ENCODE data around the gene GABRG3. TPM values are rescaled to one million over a fixed set of nuclear protein-coding genes. Genes with fewer than 3 reads are reported as not detected.

GABRG3 gene
- total and polyA plus RNA-seq, 4 donors: 0.02 to 0.19 TPM; not detected in 2

GRCh38 chr15:27218426-27218825 lies 247.4 kb downstream of the GABRG3 start:
- H3K27ac ChIP-seq (ENCODE audit: low read depth in 1 of 2, low read length in 2 of 2): no peak overlapping the region
- no peaks in the 10 kb centered on the region for H3K27me3 ChIP-seq (ENCODE audit: control insufficient read depth in 4 of 4, insufficient read depth in 4 of 4, low read length in 3 of 4)
- H3K4me1 ChIP-seq (ENCODE audit: control insufficient read depth in 4 of 4, insufficient read depth in 4 of 4, low read length in 3 of 4): no peaks in the 10 kb centered on the region
- DNase-seq (ENCODE audit: low spot score): no peak
- H3K9me3 ChIP-seq (ENCODE audit: control insufficient read depth in 4 of 4, low read length in 3 of 4): no peaks in the 10 kb centered on the region
- H3K9ac ChIP-seq (ENCODE audit: low read depth in 1 of 2, low read length in 2 of 2): no peak overlapping the region
- no peaks in the 10 kb centered on the region for H3K36me3 ChIP-seq (ENCODE audit: control insufficient read depth in 4 of 4, insufficient read depth in 3 of 4, low read depth in 1 of 4, low read length in 3 of 4)
- TF ChIP-seq EGR1 (IDR thresholded peaks at IDR 0.05; ENCODE audit: low read depth in 2 of 2) (no peak), FOXA2 (IDR thresholded peaks at IDR 0.05) (no peak), ATF3 (IDR thresholded peaks at IDR 0.05) (no peak), YY1 (IDR thresholded peaks at IDR 0.05) (no peak), RAD21 (IDR thresholded peaks at IDR 0.05) (no peak), JUND (IDR thresholded peaks at IDR 0.05) (no peak), HNF4G (IDR thresholded peaks at IDR 0.05) (no peak), RXRA (IDR thresholded peaks at IDR 0.05) (no peak), HNF4A (conservative IDR thresholded peaks at IDR 0.05) (no peak), TAF1 (conservative IDR thresholded peaks at IDR 0.05) (no peak), SP1 (IDR thresholded peaks at IDR 0.05) (no peak)
- TF ChIP-seq, protein P1, sequence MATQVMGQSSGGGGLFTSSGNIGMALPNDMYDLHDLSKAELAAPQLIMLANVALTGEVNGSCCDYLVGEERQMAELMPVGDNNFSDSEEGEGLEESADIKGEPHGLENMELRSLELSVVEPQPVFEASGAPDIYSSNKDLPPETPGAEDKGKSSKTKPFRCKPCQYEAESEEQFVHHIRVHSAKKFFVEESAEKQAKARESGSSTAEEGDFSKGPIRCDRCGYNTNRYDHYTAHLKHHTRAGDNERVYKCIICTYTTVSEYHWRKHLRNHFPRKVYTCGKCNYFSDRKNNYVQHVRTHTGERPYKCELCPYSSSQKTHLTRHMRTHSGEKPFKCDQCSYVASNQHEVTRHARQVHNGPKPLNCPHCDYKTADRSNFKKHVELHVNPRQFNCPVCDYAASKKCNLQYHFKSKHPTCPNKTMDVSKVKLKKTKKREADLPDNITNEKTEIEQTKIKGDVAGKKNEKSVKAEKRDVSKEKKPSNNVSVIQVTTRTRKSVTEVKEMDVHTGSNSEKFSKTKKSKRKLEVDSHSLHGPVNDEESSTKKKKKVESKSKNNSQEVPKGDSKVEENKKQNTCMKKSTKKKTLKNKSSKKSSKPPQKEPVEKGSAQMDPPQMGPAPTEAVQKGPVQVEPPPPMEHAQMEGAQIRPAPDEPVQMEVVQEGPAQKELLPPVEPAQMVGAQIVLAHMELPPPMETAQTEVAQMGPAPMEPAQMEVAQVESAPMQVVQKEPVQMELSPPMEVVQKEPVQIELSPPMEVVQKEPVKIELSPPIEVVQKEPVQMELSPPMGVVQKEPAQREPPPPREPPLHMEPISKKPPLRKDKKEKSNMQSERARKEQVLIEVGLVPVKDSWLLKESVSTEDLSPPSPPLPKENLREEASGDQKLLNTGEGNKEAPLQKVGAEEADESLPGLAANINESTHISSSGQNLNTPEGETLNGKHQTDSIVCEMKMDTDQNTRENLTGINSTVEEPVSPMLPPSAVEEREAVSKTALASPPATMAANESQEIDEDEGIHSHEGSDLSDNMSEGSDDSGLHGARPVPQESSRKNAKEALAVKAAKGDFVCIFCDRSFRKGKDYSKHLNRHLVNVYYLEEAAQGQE (IDR thresholded peaks at IDR 0.05): no peak
- TF ChIP-seq, protein P2, sequence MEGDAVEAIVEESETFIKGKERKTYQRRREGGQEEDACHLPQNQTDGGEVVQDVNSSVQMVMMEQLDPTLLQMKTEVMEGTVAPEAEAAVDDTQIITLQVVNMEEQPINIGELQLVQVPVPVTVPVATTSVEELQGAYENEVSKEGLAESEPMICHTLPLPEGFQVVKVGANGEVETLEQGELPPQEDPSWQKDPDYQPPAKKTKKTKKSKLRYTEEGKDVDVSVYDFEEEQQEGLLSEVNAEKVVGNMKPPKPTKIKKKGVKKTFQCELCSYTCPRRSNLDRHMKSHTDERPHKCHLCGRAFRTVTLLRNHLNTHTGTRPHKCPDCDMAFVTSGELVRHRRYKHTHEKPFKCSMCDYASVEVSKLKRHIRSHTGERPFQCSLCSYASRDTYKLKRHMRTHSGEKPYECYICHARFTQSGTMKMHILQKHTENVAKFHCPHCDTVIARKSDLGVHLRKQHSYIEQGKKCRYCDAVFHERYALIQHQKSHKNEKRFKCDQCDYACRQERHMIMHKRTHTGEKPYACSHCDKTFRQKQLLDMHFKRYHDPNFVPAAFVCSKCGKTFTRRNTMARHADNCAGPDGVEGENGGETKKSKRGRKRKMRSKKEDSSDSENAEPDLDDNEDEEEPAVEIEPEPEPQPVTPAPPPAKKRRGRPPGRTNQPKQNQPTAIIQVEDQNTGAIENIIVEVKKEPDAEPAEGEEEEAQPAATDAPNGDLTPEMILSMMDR (IDR thresholded peaks at IDR 0.05; ENCODE audit: low read depth, low read length, missing input control): no peak
- TF ChIP-seq, protein P3, sequence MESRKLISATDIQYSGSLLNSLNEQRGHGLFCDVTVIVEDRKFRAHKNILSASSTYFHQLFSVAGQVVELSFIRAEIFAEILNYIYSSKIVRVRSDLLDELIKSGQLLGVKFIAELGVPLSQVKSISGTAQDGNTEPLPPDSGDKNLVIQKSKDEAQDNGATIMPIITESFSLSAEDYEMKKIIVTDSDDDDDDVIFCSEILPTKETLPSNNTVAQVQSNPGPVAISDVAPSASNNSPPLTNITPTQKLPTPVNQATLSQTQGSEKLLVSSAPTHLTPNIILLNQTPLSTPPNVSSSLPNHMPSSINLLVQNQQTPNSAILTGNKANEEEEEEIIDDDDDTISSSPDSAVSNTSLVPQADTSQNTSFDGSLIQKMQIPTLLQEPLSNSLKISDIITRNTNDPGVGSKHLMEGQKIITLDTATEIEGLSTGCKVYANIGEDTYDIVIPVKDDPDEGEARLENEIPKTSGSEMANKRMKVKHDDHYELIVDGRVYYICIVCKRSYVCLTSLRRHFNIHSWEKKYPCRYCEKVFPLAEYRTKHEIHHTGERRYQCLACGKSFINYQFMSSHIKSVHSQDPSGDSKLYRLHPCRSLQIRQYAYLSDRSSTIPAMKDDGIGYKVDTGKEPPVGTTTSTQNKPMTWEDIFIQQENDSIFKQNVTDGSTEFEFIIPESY (IDR thresholded peaks at IDR 0.05): no peak
- no peak overlapping the region for H3K4me3 ChIP-seq (ENCODE audit: low read depth in 1 of 3, low read length in 3 of 3)
- WGBS: 83% methylated on average over 8 of the region's 8 CpGs

DNA sequence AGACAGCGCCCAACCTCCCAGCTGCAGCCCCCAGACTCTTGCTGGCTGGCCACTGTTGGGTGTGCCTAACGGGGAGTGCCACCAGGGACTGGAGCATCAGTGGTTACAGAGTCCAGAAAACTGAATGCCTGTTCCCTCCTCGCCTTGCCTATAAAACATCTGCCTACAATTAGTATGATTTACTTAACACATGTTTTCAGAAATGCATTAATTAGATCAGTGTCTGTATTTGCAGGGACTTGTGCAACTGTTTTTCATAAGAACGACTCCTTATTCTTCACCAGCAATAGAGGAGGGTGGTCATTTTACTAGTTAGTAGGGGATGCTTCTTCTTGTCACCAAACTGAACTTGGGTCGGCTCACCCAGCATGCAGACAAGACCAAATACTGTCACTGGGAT lies 248.7 kb downstream of the GABRG3 start:
- TF ChIP-seq YY1 (IDR thresholded peaks at IDR 0.05) (no peak), TAF1 (conservative IDR thresholded peaks at IDR 0.05) (no peak), NR2F2 (IDR thresholded peaks at IDR 0.05) (no peak), FOXA2 (IDR thresholded peaks at IDR 0.05) (no peak), GABPA (IDR thresholded peaks at IDR 0.05 in 1 of 2, conservative IDR thresholded peaks at IDR 0.05 in 1 of 2) (no peak)
- no peaks in the 10 kb centered on the region for H3K4me1 ChIP-seq (ENCODE audit: control insufficient read depth in 4 of 4, insufficient read depth in 4 of 4, low read length in 3 of 4)
- no peak overlapping the region for H3K4me3 ChIP-seq (ENCODE audit: low read depth in 1 of 3, low read length in 3 of 3)
- 72% methylated on average over 5 of the region's 5 CpGs for WGBS
- H3K27ac ChIP-seq (ENCODE audit: low read depth in 1 of 2, low read length in 2 of 2): no peak overlapping the region
- H3K27me3 ChIP-seq (ENCODE audit: control insufficient read depth in 4 of 4, insufficient read depth in 4 of 4, low read length in 3 of 4): no peaks in the 10 kb centered on the region
- H3K36me3 ChIP-seq (ENCODE audit: control insufficient read depth in 4 of 4, insufficient read depth in 3 of 4, low read depth in 1 of 4, low read length in 3 of 4): no peaks in the 10 kb centered on the region
- no peaks in the 10 kb centered on the region for H3K9me3 ChIP-seq (ENCODE audit: control insufficient read depth in 4 of 4, low read length in 3 of 4)
- H3K9ac ChIP-seq (ENCODE audit: low read depth in 1 of 2, low read length in 2 of 2): no peak overlapping the region
- no peak for DNase-seq (ENCODE audit: low spot score)

All from liver (tissue), 9 donors.